HEK293T (cell line): ENCODE measurements around the gene SRD5A3.

Source experiments
- BHLHE40 ChIP-seq: fragments of 450-650 bp; IDR thresholded peaks from 2 replicates; pipeline ENCODE4 v1.6.1; 2016; ENCODE audit warnings: mild to moderate bottlenecking, moderate library complexity, borderline replicate concordance
- NFRKB ChIP-seq: fragments of 450-650 bp; IDR thresholded peaks from 2 replicates; pipeline ENCODE4 v1.6.1; 2016; ENCODE audit warnings: mild to moderate bottlenecking, moderate library complexity
- SP1 ChIP-seq: fragments of 450-650 bp; IDR thresholded peaks from 2 replicates; pipeline ENCODE4 v1.6.1; 2017
- SUZ12 ChIP-seq: fragments of 450-650 bp; IDR thresholded peaks from 2 replicates; pipeline ENCODE4 v1.6.1; 2016; ENCODE audit warnings: mild to moderate bottlenecking
- TARDBP ChIP-seq: fragments of 450-650 bp; IDR thresholded peaks from 2 replicates; pipeline ENCODE4 v1.6.1; 2016
- ZNF384 ChIP-seq: fragments of 450-650 bp; IDR thresholded peaks from 2 replicates; pipeline ENCODE4 v1.6.1; 2016

- TF ChIP-seq TARDBP: no peak
- no peak for TF ChIP-seq SUZ12
- TF ChIP-seq SP1: no peak
- TF ChIP-seq BHLHE40: no peak
- no peak for TF ChIP-seq NFRKB
- TF ChIP-seq ZNF384: no peak
Measured at GRCh38 chr4:55336138-55337034, 9.7 kb upstream of the SRD5A3 start.
